Liver (tissue), 9 donors: ENCODE results near the gene LARGE1. TPM values are rescaled to one million over a fixed set of nuclear protein-coding genes. Genes with fewer than 3 reads are reported as not detected.

Experiments used
- DNase-seq: peaks from one replicate; pipeline ENCODE4 v3.0.0-alpha.2; 2017; ENCODE audit warnings: low spot score
- H3K27ac ChIP-seq, 2 donors: one replicate each; pipeline ENCODE4 v1.7.0; 2013; ENCODE audit warnings: inconsistent platforms in 2 of 2, low read length in 2 of 2, control low read depth in 1 of 2, low read depth in 1 of 2, mild to moderate bottlenecking in 1 of 2
- H3K27me3 ChIP-seq, 4 donors: one replicate each; pipeline versions ENCODE4 v1.6.1 to v1.7.0; 2013; ENCODE audit warnings: low read length in 3 of 4, inconsistent platforms in 1 of 4, mild to moderate bottlenecking in 1 of 4, moderate library complexity in 1 of 4; ENCODE audit not compliant: control insufficient read depth in 4 of 4, insufficient read depth in 4 of 4
- H3K36me3 ChIP-seq, 4 donors: one replicate each; pipeline versions ENCODE4 v1.6.1 to v1.7.0; 2013; ENCODE audit warnings: low read length in 3 of 4, mild to moderate bottlenecking in 3 of 4, low read depth in 1 of 4, moderate library complexity in 1 of 4; ENCODE audit not compliant: control insufficient read depth in 4 of 4, insufficient read depth in 3 of 4
- H3K4me1 ChIP-seq, 4 donors: one replicate each; pipeline versions ENCODE4 v1.6.1 to v1.7.0; 2013; ENCODE audit warnings: low read length in 3 of 4, mild to moderate bottlenecking in 3 of 4, moderate library complexity in 1 of 4; ENCODE audit not compliant: control insufficient read depth in 4 of 4, insufficient read depth in 4 of 4
- H3K4me3 ChIP-seq, 3 donors: one replicate each; pipeline versions ENCODE4 v1.6.1 to v1.7.0; 2013; ENCODE audit warnings: low read length in 3 of 3, control low read depth in 1 of 3, low read depth in 1 of 3, mild to moderate bottlenecking in 1 of 3
- H3K9ac ChIP-seq, 2 donors: one replicate each; pipeline ENCODE4 v1.7.0; 2013; ENCODE audit warnings: low read length in 2 of 2, mild to moderate bottlenecking in 2 of 2, moderate library complexity in 2 of 2, control low read depth in 1 of 2, low read depth in 1 of 2
- H3K9me3 ChIP-seq, 4 donors: one replicate each; pipeline versions ENCODE4 v1.6.1 to v1.7.0; 2013; ENCODE audit warnings: low read length in 3 of 4; ENCODE audit not compliant: control insufficient read depth in 4 of 4
- ATF3 ChIP-seq: IDR thresholded peaks from 2 replicates; pipeline ENCODE4 v1.6.1; 2016; ENCODE audit warnings: antibody characterized with exemption
- CTCF ChIP-seq: fragments of 150-350 bp; IDR thresholded peaks from 2 replicates; pipeline ENCODE4 v1.5.1; 2017; ENCODE audit warnings: improper control_type of control experiment, low read depth, low read length; ENCODE audit not compliant: missing input control
- EGR1 ChIP-seq, 2 donors: IDR thresholded peaks; 2 replicates each; pipeline ENCODE4 v1.6.1; 2016 to 2018; ENCODE audit warnings: antibody characterized with exemption in 2 of 2, low read depth in 2 of 2
- FOXA1 ChIP-seq: IDR thresholded peaks from 2 replicates; pipeline ENCODE4 v1.6.1; 2016; ENCODE audit warnings: antibody characterized with exemption
- FOXA2 ChIP-seq: IDR thresholded peaks from 2 replicates; pipeline ENCODE4 v1.6.1; 2016; ENCODE audit warnings: antibody characterized with exemption
- GABPA ChIP-seq, 2 donors: IDR thresholded peaks in 1 of 2; conservative IDR thresholded peaks in 1 of 2; 2 replicates each; pipeline ENCODE4 v1.6.1; 2016; ENCODE audit warnings: antibody characterized with exemption in 2 of 2, mild to moderate bottlenecking in 1 of 2, moderate library complexity in 1 of 2
- HNF4A ChIP-seq, 2 donors: conservative IDR thresholded peaks; 2 replicates each; pipeline ENCODE4 v1.6.1; 2016; ENCODE audit warnings: antibody characterized with exemption in 2 of 2, mild to moderate bottlenecking in 2 of 2
- JUND ChIP-seq, 2 donors: IDR thresholded peaks; 2 replicates each; pipeline ENCODE4 v1.6.1; 2016; ENCODE audit warnings: antibody characterized with exemption in 2 of 2
- NR2F2 ChIP-seq: IDR thresholded peaks from 2 replicates; pipeline ENCODE4 v1.6.1; 2016; ENCODE audit warnings: antibody characterized with exemption
- RAD21 ChIP-seq, 2 donors: IDR thresholded peaks; 2 replicates each; pipeline ENCODE4 v1.6.1; 2016; ENCODE audit warnings: antibody characterized with exemption in 2 of 2, mild to moderate bottlenecking in 2 of 2
- RXRA ChIP-seq, 2 donors: IDR thresholded peaks; 2 replicates each; pipeline ENCODE4 v1.6.1; 2017 to 2018; ENCODE audit warnings: antibody characterized with exemption in 2 of 2, mild to moderate bottlenecking in 1 of 2
- SP1 ChIP-seq: IDR thresholded peaks from 2 replicates; pipeline ENCODE4 v1.6.1; 2018; ENCODE audit warnings: antibody characterized with exemption, mild to moderate bottlenecking
- TAF1 ChIP-seq: conservative IDR thresholded peaks from 2 replicates; pipeline ENCODE4 v1.6.1; 2016; ENCODE audit warnings: antibody characterized with exemption, mild to moderate bottlenecking
- YY1 ChIP-seq: IDR thresholded peaks from 2 replicates; pipeline ENCODE4 v1.6.1; 2016; ENCODE audit warnings: antibody characterized with exemption, mild to moderate bottlenecking
- ZBTB33 ChIP-seq: IDR thresholded peaks from 2 replicates; pipeline ENCODE4 v1.6.1; 2016; ENCODE audit warnings: antibody characterized with exemption
- WGBS: extraction: QIAGEN DNeasy Blood & Tissue Kit; methylation state at CpG from one replicate; pipeline ENCODE4 v1.1.7; 2013; 5-methylcytosine and 5-hydroxymethylcytosine counted together
- polyA plus RNA-seq, 2 donors: library from polyadenylated mRNA; stranded (reverse) in 1 of 2; unstranded in 1 of 2; fragments of 200-250 nt in 1 of 2; fragments of >200 nt in 1 of 2; fragmentation: Nextera tagmentation in 1 of 2; extraction: Ambion mirVana in 1 of 2; gene quantifications; one replicate each; pipeline versions ENCODE4 v1.2.1 to v1.2.3, GENCODE V29; 2013 to 2015
- total RNA-seq, 2 donors: library from RNA; depleted of rRNA; stranded (reverse); fragments of >200 nt; gene quantifications; one replicate each; pipeline ENCODE4 v1.2.3, GENCODE V29; 2014
- TF ChIP-seq, protein P1 (sequence below): IDR thresholded peaks from 2 replicates; pipeline ENCODE4 v1.6.1; 2016; ENCODE audit warnings: antibody characterized with exemption, mild to moderate bottlenecking
- TF ChIP-seq, protein P2 (sequence below): IDR thresholded peaks from 2 replicates; pipeline ENCODE4 v1.6.1; 2016; ENCODE audit warnings: antibody characterized with exemption
- donor health status: healthy.
- donor health status: healthy.
- donor health status: healthy.
- donor health status: healthy.
- donor health status: healthy.

The LARGE1 gene
- total and polyA plus RNA-seq, 4 donors, result 2.3 to 14.1 (median 5.7) TPM

DNA sequence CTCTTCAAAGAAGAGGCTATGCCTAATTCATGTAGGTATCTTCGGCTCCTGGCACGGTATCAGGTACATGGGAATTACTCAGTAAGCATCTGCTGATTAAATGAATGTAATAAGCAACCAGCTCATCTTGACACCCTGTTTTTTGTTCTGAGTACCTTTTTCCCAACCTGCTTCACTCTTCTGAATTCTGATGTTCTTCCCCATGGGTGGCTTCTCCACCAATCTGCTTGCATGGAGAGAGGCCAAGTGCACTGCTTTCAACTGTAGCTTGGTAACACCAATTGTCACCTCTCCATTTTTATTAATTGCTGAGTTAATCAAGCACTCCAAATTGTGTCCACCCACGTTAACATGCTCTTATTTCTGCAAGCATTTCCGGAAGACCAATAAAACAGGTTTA lies 40.5 kb downstream of the LARGE1 start:
- Histone ChIP-seq H3K27ac (no peak overlapping the region), H3K4me3 (no peak overlapping the region), H3K4me1 (peaks cover 0 to 7% (median 2%) of the 10 kb centered on the region in 4 donors), H3K27me3 (no peaks in the 10 kb centered on the region), H3K9me3 (no peaks in the 10 kb centered on the region), H3K9ac (no peak overlapping the region), H3K36me3 (no peaks in the 10 kb centered on the region)
- 94% methylated on average over 4 of the region's 4 CpGs for WGBS
- DNase-seq, result no peak
- TF ChIP-seq EGR1 (IDR thresholded peaks at IDR 0.05; ENCODE audit: low read depth in 2 of 2) (no peak), RAD21 (IDR thresholded peaks at IDR 0.05) (no peak)

- H3K9ac ChIP-seq, result no peak overlapping the region
- H3K27me3 ChIP-seq, result no peaks in the 10 kb centered on the region
- peaks cover 0 to 10% (median 3%) of the 10 kb centered on the region in 4 donors for H3K4me1 ChIP-seq
- H3K4me3 ChIP-seq, result no peak overlapping the region
- no peaks in the 10 kb centered on the region for H3K36me3 ChIP-seq
- H3K27ac ChIP-seq, result no peak overlapping the region
- H3K9me3 ChIP-seq, result no peaks in the 10 kb centered on the region
- TF ChIP-seq CTCF (no peak), FOXA1 (no peak), ATF3 (no peak), ZBTB33 (no peak), RAD21 (IDR thresholded peaks at IDR 0.05) (no peak), GABPA (IDR thresholded peaks at IDR 0.05 in 1 of 2, conservative IDR thresholded peaks at IDR 0.05 in 1 of 2) (no peak), YY1 (no peak), JUND (IDR thresholded peaks at IDR 0.05) (no peak), HNF4A (conservative IDR thresholded peaks at IDR 0.05) (no peak), TAF1 (no peak), RXRA (IDR thresholded peaks at IDR 0.05) (no peak), SP1 (no peak), NR2F2 (no peak), FOXA2 (no peak)
- TF ChIP-seq, protein P1, sequence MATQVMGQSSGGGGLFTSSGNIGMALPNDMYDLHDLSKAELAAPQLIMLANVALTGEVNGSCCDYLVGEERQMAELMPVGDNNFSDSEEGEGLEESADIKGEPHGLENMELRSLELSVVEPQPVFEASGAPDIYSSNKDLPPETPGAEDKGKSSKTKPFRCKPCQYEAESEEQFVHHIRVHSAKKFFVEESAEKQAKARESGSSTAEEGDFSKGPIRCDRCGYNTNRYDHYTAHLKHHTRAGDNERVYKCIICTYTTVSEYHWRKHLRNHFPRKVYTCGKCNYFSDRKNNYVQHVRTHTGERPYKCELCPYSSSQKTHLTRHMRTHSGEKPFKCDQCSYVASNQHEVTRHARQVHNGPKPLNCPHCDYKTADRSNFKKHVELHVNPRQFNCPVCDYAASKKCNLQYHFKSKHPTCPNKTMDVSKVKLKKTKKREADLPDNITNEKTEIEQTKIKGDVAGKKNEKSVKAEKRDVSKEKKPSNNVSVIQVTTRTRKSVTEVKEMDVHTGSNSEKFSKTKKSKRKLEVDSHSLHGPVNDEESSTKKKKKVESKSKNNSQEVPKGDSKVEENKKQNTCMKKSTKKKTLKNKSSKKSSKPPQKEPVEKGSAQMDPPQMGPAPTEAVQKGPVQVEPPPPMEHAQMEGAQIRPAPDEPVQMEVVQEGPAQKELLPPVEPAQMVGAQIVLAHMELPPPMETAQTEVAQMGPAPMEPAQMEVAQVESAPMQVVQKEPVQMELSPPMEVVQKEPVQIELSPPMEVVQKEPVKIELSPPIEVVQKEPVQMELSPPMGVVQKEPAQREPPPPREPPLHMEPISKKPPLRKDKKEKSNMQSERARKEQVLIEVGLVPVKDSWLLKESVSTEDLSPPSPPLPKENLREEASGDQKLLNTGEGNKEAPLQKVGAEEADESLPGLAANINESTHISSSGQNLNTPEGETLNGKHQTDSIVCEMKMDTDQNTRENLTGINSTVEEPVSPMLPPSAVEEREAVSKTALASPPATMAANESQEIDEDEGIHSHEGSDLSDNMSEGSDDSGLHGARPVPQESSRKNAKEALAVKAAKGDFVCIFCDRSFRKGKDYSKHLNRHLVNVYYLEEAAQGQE, result no peak
- TF ChIP-seq, protein P2, sequence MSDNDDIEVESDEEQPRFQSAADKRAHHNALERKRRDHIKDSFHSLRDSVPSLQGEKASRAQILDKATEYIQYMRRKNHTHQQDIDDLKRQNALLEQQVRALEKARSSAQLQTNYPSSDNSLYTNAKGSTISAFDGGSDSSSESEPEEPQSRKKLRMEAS, result no peak
- 88% methylated on average over 6 of the region's 6 CpGs for WGBS
- no peak for DNase-seq
Measured at GRCh38 chr22:33875316-33875715, 45.0 kb downstream of the LARGE1 start.
